HL-60/S4 (cell line): ENCODE measurements around the gene CTSH.
"Not testable (repeated sequence)": the region's sequence is repeated elsewhere in the genome, so short reads cannot be mapped to it uniquely, and the experiment has no call there.

Experiments used
- in situ Hi-C: fragments of 300-500 bp; cut with MboI; formaldehyde crosslinking; loops from 2 replicates; pipeline ENCODE4 v1.14.3; 2022; ENCODE audit warnings: low sequenced_read_pairs

Gene CTSH

GRCh38 chr15:78900819-78901533 lies 43.9 kb downstream of the CTSH start:
- in situ Hi-C loops = not testable (repeated sequence)

- in situ Hi-C loops = no loop called here
Observed at GRCh38 chr15:78898540-78898939, 46.3 kb downstream of the CTSH start.

- in situ Hi-C loops = no loop called here
Observed at GRCh38 chr15:78895471-78895870, 49.4 kb downstream of the CTSH start.

GRCh38 chr15:78893538-78893937 lies 51.3 kb downstream of the CTSH start:
- in situ Hi-C loops = no loop called here

GRCh38 chr15:78889000-78889399 lies 55.8 kb downstream of the CTSH start:
- in situ Hi-C loops = no loop called here

GRCh38 chr15:78881681-78882080 lies 63.2 kb downstream of the CTSH start:
- in situ Hi-C loops = no loop called here

GRCh38 chr15:78880813-78881212 lies 64.0 kb downstream of the CTSH start:
- in situ Hi-C loops = no loop called here

- in situ Hi-C loops = no loop called here
Observed at GRCh38 chr15:78880242-78880533, 64.7 kb downstream of the CTSH start.

GRCh38 chr15:78879517-78880241 lies 65.2 kb downstream of the CTSH start:
- in situ Hi-C loops = no loop called here

GRCh38 chr15:78878356-78878755 lies 66.5 kb downstream of the CTSH start:
- in situ Hi-C loops = no loop called here

- in situ Hi-C loops = not testable (repeated sequence)
Observed at GRCh38 chr15:78876954-78877353, 67.9 kb downstream of the CTSH start.

- in situ Hi-C loops = no loop called here
Observed at GRCh38 chr15:78875107-78875914, 69.5 kb downstream of the CTSH start.

GRCh38 chr15:78873793-78874765 lies 70.8 kb downstream of the CTSH start:
- in situ Hi-C loops = no loop called here

GRCh38 chr15:78872972-78873792 lies 71.7 kb downstream of the CTSH start:
- in situ Hi-C loops = no loop called here

- in situ Hi-C loops = no loop called here
Observed at GRCh38 chr15:78872155-78872971, 72.5 kb downstream of the CTSH start, which contains the start of gene MORF4L1. MORF4L1 (plus strand) TSS chr15:78872890; CDS start chr15:78873018, 128 bp downstream.

- in situ Hi-C loops = not testable (repeated sequence)
Observed at GRCh38 chr15:78871483-78872127, 73.2 kb downstream of the CTSH start.
